ENCODE data around the gene PLCH2. TPM values are rescaled to one million over a fixed set of nuclear protein-coding genes. Genes with fewer than 3 reads are reported as not detected.

The PLCH2 gene
- total RNA-seq, 2 experiments from 2014 or later = 2.9 to 6.0 TPM

- POLR2A ChIA-PET = no interaction called here
- intact Hi-C loops (cut with micrococcal nuclease) = no loop called here
- CTCF ChIA-PET = no interaction called here
- no peak overlapping the region for H3K4me3 Mint-ChIP-seq
- no peaks in the 10 kb centered on the region for H3K4me1 Mint-ChIP-seq (ENCODE audit: low read depth)
- no peak overlapping the region for H3K27ac Mint-ChIP-seq
- H3K27me3 Mint-ChIP-seq = no peaks in the 10 kb centered on the region
- TF ChIP-seq, protein P1, sequence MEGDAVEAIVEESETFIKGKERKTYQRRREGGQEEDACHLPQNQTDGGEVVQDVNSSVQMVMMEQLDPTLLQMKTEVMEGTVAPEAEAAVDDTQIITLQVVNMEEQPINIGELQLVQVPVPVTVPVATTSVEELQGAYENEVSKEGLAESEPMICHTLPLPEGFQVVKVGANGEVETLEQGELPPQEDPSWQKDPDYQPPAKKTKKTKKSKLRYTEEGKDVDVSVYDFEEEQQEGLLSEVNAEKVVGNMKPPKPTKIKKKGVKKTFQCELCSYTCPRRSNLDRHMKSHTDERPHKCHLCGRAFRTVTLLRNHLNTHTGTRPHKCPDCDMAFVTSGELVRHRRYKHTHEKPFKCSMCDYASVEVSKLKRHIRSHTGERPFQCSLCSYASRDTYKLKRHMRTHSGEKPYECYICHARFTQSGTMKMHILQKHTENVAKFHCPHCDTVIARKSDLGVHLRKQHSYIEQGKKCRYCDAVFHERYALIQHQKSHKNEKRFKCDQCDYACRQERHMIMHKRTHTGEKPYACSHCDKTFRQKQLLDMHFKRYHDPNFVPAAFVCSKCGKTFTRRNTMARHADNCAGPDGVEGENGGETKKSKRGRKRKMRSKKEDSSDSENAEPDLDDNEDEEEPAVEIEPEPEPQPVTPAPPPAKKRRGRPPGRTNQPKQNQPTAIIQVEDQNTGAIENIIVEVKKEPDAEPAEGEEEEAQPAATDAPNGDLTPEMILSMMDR (IDR thresholded peaks at IDR 0.05) = no peak
- peaks cover 8% of the 10 kb centered on the region for H3K9me3 Mint-ChIP-seq
- H3K36me3 Mint-ChIP-seq (ENCODE audit: low read depth) = no peaks in the 10 kb centered on the region
- no peak for ATAC-seq
- DNase-seq = no peak
Measured at GRCh38 chr1:2486041-2486440, 10.0 kb downstream of the PLCH2 start.

DNA sequence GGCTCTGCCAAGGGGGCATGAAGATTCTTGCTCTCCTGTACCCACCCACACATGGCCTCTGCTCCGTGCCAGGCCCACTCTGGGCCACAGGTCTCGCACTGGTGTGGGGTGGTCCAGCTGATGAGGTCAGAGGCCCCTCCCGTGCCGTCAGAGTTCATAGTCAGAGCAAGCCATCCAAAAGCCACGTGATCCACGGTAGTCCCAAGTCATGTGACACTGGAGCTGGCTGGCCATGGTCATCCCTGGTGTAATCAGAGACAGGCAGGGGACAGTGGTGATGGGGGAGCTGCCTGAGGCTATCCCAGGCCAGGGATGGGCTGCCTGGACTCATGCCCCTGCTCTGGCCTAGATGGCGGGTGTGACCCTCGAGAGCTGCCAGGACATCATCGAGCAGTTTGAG lies 10.5 kb downstream of the PLCH2 start:
- ATAC-seq = no peak
- H3K9me3 Mint-ChIP-seq = peaks cover 8% of the 10 kb centered on the region
- ChIA-PET POLR2A (no interaction called here), CTCF (no interaction called here)
- H3K4me1 Mint-ChIP-seq (ENCODE audit: low read depth) = no peaks in the 10 kb centered on the region
- DNase-seq = no peak
- H3K27ac Mint-ChIP-seq = no peak overlapping the region
- H3K4me3 Mint-ChIP-seq = no peak overlapping the region
- intact Hi-C loops (cut with micrococcal nuclease) = no loop called here
- H3K36me3 Mint-ChIP-seq (ENCODE audit: low read depth) = no peaks in the 10 kb centered on the region
- H3K27me3 Mint-ChIP-seq = no peaks in the 10 kb centered on the region
- TF ChIP-seq, protein P1 (IDR thresholded peaks at IDR 0.05) = no peak

GRCh38 chr1:2488688-2489087 lies 12.6 kb downstream of the PLCH2 start:
- CTCF ChIA-PET = interaction anchor here (1.1 kb wide), 1 partner anchor 73 kb away, joined by 3 read pairs; no protein-coding TSS in a partner anchor
- H3K9me3 Mint-ChIP-seq = peaks cover 8% of the 10 kb centered on the region

GRCh38 chr1:2489615-2490014 lies 13.5 kb downstream of the PLCH2 start:
- H3K36me3 Mint-ChIP-seq (ENCODE audit: low read depth) = no peaks in the 10 kb centered on the region
- POLR2A ChIA-PET = no interaction called here
- no peak overlapping the region for H3K4me3 Mint-ChIP-seq
- ATAC-seq (no peak), DNase-seq (no peak)
- CTCF ChIA-PET = no interaction called here
- H3K4me1 Mint-ChIP-seq (ENCODE audit: low read depth) = peaks cover 16% of the 10 kb centered on the region
- no peaks in the 10 kb centered on the region for H3K27me3 Mint-ChIP-seq
- intact Hi-C loops (cut with micrococcal nuclease) = no loop called here
- TF ChIP-seq, protein P1 (IDR thresholded peaks at IDR 0.05) = no peak
- H3K27ac Mint-ChIP-seq = no peak overlapping the region
- H3K9me3 Mint-ChIP-seq = peaks cover 8% of the 10 kb centered on the region

More at GRCh38 chr1:2488688-2489087, 12.6 kb downstream of the PLCH2 start:
- no peak for DNase-seq
- peaks cover 8% of the 10 kb centered on the region for H3K4me1 Mint-ChIP-seq (ENCODE audit: low read depth)
- TF ChIP-seq, protein P1 (IDR thresholded peaks at IDR 0.05) = no peak
- intact Hi-C loops (cut with micrococcal nuclease) = no loop called here
- H3K27ac Mint-ChIP-seq = no peak overlapping the region
- no peaks in the 10 kb centered on the region for H3K27me3 Mint-ChIP-seq
- no peaks in the 10 kb centered on the region for H3K36me3 Mint-ChIP-seq (ENCODE audit: low read depth)
- POLR2A ChIA-PET = interaction anchor here (1.2 kb wide), 1 partner anchor 18 kb away, joined by 4 read pairs; no protein-coding TSS in a partner anchor
- H3K4me3 Mint-ChIP-seq = no peak overlapping the region
- ATAC-seq = no peak

DNA sequence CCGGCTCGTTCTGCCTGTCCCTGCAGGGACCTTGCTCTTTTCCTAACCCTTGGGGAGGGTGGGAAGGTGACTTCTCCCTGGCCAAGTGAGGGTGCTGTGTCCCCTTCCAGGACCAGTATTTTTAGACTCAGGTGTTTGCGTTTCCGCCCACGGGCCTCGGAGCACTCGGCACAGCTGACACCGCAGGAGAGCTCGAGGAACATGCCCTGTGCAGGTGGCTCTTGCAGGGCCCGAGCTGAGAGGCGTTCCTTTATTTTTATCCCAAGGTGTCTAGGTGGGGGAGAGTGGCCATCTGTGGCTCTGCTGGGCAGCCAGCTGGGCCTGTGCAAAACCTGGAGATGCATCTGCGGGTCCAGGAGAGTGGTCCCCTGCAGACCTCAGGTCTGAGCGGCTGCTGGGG lies 16.0 kb downstream of the PLCH2 start:
- ChIA-PET POLR2A (interaction anchor here (1.4 kb wide), 1 partner anchor 64 kb away, joined by 4 read pairs; the partner anchor contains the start of gene TNFRSF14), CTCF (no interaction called here)
- no peaks in the 10 kb centered on the region for H3K36me3 Mint-ChIP-seq (ENCODE audit: low read depth)
- no peak overlapping the region for H3K4me3 Mint-ChIP-seq
- TF ChIP-seq, protein P1 (IDR thresholded peaks at IDR 0.05) = no peak
- peaks cover 8% of the 10 kb centered on the region for H3K9me3 Mint-ChIP-seq
- no peak for ATAC-seq
- peaks cover 27% of the 10 kb centered on the region for H3K4me1 Mint-ChIP-seq (ENCODE audit: low read depth)
- no peaks in the 10 kb centered on the region for H3K27me3 Mint-ChIP-seq
- H3K27ac Mint-ChIP-seq = no peak overlapping the region
- DNase-seq = no peak
- intact Hi-C loops (cut with micrococcal nuclease) = no loop called here
